ENCODE measurements around the gene ALPK3. TPM values are rescaled to one million over a fixed set of nuclear protein-coding genes. Genes with fewer than 3 reads are reported as not detected.

ALPK3 gene
- total RNA-seq, 2 donors from 2014 or later = 7.8 to 15.8 TPM

- no peak for DNase-seq
- Histone ChIP-seq H3K4me1 (peaks cover 44% of the 10 kb centered on the region), H3K27me3 (no peaks in the 10 kb centered on the region), H3K9me3 (no peaks in the 10 kb centered on the region), H3K4me3 (no peak overlapping the region), H3K36me3 (replicated peaks in 1 of 2; ENCODE audit: insufficient read depth in 1 of 2, low read depth in 2 of 2) (no peaks in the 10 kb centered on the region), H3K27ac (peak overlapping the region in 1 of 4 donors; percentile 38)
- 87 to 93% methylated on average over 3 of the region's 3 CpGs for WGBS, 2 donors
- intact Hi-C loops (cut with DNase I) = no loop called here
- TF ChIP-seq, protein P1, sequence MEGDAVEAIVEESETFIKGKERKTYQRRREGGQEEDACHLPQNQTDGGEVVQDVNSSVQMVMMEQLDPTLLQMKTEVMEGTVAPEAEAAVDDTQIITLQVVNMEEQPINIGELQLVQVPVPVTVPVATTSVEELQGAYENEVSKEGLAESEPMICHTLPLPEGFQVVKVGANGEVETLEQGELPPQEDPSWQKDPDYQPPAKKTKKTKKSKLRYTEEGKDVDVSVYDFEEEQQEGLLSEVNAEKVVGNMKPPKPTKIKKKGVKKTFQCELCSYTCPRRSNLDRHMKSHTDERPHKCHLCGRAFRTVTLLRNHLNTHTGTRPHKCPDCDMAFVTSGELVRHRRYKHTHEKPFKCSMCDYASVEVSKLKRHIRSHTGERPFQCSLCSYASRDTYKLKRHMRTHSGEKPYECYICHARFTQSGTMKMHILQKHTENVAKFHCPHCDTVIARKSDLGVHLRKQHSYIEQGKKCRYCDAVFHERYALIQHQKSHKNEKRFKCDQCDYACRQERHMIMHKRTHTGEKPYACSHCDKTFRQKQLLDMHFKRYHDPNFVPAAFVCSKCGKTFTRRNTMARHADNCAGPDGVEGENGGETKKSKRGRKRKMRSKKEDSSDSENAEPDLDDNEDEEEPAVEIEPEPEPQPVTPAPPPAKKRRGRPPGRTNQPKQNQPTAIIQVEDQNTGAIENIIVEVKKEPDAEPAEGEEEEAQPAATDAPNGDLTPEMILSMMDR (IDR thresholded peaks at IDR 0.05) = no peak
- no peak for TF ChIP-seq POLR2A (IDR thresholded peaks at IDR 0.05)
- no peak for ATAC-seq
Observed at GRCh38 chr15:84909029-84909428, 91.9 kb downstream of the ALPK3 start.

- H3K27ac ChIP-seq = peak overlapping the region in 2 of 4 donors; percentile 20 to 28
Observed at GRCh38 chr15:84909782-84910181, 92.6 kb downstream of the ALPK3 start.

DNA sequence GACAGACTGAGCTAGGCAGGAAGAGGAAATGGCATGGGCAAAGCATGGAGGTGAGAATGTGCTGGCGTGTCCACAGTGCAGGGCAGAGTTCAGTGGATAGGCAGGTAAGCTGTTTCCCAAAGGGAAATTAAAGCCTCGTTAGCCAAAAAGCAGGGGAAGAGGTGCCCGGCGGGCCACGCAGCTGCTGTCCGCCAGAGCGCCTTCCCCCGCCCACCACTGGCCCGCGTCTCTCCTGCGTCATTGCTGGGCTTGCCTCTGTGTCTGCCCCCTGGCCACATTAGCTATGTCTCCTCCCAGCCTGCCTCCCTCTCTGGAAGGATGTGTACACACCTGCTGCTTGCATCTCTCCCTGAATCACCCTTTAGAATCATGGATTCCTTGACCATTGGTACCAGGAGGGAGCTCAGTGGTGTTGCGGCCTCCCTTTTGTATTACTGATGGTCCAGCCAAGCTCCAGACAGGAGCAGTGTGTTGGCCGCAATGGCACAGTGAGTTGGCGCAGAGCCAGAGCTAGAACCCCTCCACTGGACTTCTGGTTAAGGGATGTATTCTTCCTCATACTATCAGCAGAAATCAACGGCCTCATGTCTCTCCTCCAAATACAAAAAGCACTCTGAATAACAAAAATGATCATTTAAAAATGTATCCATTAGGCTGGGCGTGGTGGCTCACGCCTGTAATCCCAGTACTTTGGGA is 93.9 kb downstream of the ALPK3 start:
- no peaks in the 10 kb centered on the region for H3K36me3 ChIP-seq (replicated peaks in 1 of 2; ENCODE audit: insufficient read depth in 1 of 2, low read depth in 2 of 2)
- TF ChIP-seq, protein P1 (IDR thresholded peaks at IDR 0.05) = no peak
- TF ChIP-seq POLR2A (IDR thresholded peaks at IDR 0.05) = no peak
- H3K9me3 ChIP-seq = no peaks in the 10 kb centered on the region
- no peak overlapping the region for H3K4me3 ChIP-seq
- 88 to 90% methylated on average over 17 of the region's 17 CpGs for WGBS, 2 donors
- no peaks in the 10 kb centered on the region for H3K27me3 ChIP-seq
- DNase-seq (no peak), ATAC-seq (no peak)
- peak overlapping the region; percentile 85 to 98 (median 88) for H3K27ac ChIP-seq
- intact Hi-C loops (cut with DNase I) = no loop called here
- H3K4me1 ChIP-seq = peaks cover 61% of the 10 kb centered on the region

More at GRCh38 chr15:84909782-84910181, 92.6 kb downstream of the ALPK3 start:
- Histone ChIP-seq H3K36me3 (replicated peaks in 1 of 2; ENCODE audit: insufficient read depth in 1 of 2, low read depth in 2 of 2) (no peaks in the 10 kb centered on the region), H3K9me3 (no peaks in the 10 kb centered on the region), H3K4me1 (peaks cover 51% of the 10 kb centered on the region), H3K4me3 (no peak overlapping the region), H3K27me3 (no peaks in the 10 kb centered on the region)
- DNase-seq (no peak), ATAC-seq (no peak)
- TF ChIP-seq, protein P1 (IDR thresholded peaks at IDR 0.05) = no peak
- no peak for TF ChIP-seq POLR2A (IDR thresholded peaks at IDR 0.05)
- intact Hi-C loops (cut with DNase I) = no loop called here
- 84 to 94% methylated on average over 2 to 4 of the region's 4 CpGs for WGBS, 2 donors

GRCh38 chr15:84911879-84912660 is 94.9 kb downstream of the ALPK3 start:
- intact Hi-C loops (cut with DNase I) = no loop called here
- ATAC-seq = peak; percentile 90
- Histone ChIP-seq H3K4me1 (peaks cover 61% of the 10 kb centered on the region), H3K36me3 (replicated peaks in 1 of 2; ENCODE audit: insufficient read depth in 1 of 2, low read depth in 2 of 2) (no peaks in the 10 kb centered on the region), H3K27ac (peak overlapping the region; percentile 85 to 98 (median 88)), H3K9me3 (no peaks in the 10 kb centered on the region), H3K27me3 (no peaks in the 10 kb centered on the region), H3K4me3 (no peak overlapping the region)
- WGBS, 2 donors = 9 to 19% methylated on average over 6 of the region's 6 CpGs
- peak in 2 of 3 donors; percentile 59 to 64 for TF ChIP-seq POLR2A (IDR thresholded peaks at IDR 0.05)
- TF ChIP-seq, protein P1 (IDR thresholded peaks at IDR 0.05) = no peak
- DNase-seq = peak; percentile 80 to 94 (median 88)
